ENCODE measurements around the gene ZNF558.
A peak's percentile ranks its signal among the peaks of the same experiment; 100 is the strongest.

The ZNF558 gene

DNA sequence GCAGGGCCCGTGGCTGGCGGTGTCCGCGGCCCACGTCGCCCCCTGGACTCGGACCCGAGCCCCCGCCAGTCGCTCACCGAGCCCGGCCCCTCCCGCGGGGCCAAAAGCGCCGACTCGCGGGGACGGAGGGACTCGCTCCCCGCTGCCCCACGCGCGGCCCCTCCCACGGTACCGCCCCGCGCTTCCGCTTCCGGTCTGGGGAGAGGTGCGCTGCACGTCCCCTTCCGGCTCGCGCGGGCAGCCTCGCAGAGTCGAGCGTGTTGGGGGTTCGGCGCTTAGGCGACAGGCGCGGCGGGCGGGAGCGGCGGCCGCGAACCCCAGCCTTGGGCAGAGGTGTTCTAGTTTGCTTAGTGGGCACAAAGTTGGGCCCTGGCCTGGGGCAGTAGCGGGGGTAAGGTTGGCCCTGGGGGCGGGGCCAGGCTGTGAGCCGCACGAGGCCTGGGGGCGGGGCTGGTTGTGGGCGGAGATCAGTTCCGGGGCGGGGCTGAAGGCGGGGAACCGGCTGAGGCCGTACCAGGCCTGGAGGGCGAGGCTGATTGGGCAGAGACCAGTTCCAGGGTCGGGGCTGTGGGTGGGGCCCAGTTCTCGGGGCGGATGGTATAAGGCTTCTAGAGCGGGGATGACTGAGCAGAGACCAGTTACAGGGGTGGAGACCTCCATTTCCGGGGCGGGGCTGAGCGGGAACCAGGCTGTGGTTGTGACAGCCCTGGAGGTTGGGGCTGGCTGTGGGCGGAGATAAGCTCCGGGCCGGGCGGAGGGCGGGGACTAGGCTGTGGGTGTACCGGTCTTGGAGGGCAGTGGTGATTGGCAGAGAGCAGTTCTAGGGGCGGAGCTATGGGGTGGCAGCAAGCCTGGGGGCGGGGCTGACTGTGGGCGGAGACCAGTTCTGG, at the start of gene ZNF558, which contains the start of gene MBD3L1:
Gene ZNF558 (minus strand): TSS at position 173 of the 890 bp plus-strand sequence. CDS start 9,645 bp downstream, outside the sequence.
Gene MBD3L1 (plus strand): TSS at position 246 of the 890 bp plus-strand sequence. CDS start 10,302 bp downstream, outside the sequence.
- peak within 1 kb of the TSS; percentile 80 for H3K27ac ChIP-seq (ENCODE audit: low read length)
- peak within 1 kb of the TSS; percentile 90 to 95 for H3K9ac ChIP-seq (ENCODE audit: low read length in 2 of 2)
- peaks cover 9% of the 10 kb centered on the region for H3K4me1 ChIP-seq (ENCODE audit: control insufficient read depth, insufficient read depth, low read length)
- H3K4me3 ChIP-seq (ENCODE audit: low read length in 2 of 2): peak within 1 kb of the TSS; percentile 83 to 91
- no peaks in the 10 kb centered on the region for H3K27me3 ChIP-seq (ENCODE audit: control insufficient read depth in 1 of 2, insufficient read depth in 2 of 2, low read length in 2 of 2)
- peaks cover 10 to 14% of the 10 kb centered on the region in 2 donors for H3K36me3 ChIP-seq (ENCODE audit: control insufficient read depth in 2 of 2, insufficient read depth in 2 of 2, low read length in 2 of 2)
- no peaks in the 10 kb centered on the region for H3K9me3 ChIP-seq (ENCODE audit: control insufficient read depth in 2 of 2, low read length in 2 of 2)

DNA sequence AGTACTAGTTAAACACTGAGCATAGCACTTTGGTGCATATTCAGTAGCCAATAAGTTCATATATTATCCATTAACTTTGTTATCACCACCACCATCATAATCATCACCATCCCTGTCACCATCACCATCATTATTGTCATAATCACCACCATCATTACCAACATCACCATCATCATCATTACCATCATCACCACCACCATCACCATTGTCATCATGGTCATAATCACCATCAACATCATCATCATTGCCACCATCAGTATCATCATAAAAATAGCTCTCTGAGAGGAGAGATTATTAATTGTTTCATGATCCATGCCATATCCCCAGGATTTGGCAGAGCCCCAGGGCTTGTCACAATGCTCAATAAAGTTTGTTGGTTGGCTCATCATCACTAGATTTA, 49.4 kb upstream of the ZNF558 start:
- no peak overlapping the region for H3K9ac ChIP-seq (ENCODE audit: low read length in 2 of 2)
- no peak overlapping the region for H3K4me3 ChIP-seq (ENCODE audit: low read length in 2 of 2)
- no peaks in the 10 kb centered on the region for H3K36me3 ChIP-seq (ENCODE audit: control insufficient read depth in 2 of 2, insufficient read depth in 2 of 2, low read length in 2 of 2)
- H3K9me3 ChIP-seq (ENCODE audit: control insufficient read depth in 2 of 2, low read length in 2 of 2): peaks cover 0 to 14% of the 10 kb centered on the region in 2 donors
- H3K4me1 ChIP-seq (ENCODE audit: control insufficient read depth, insufficient read depth, low read length): no peaks in the 10 kb centered on the region
- H3K27ac ChIP-seq (ENCODE audit: low read length): no peak overlapping the region
- H3K27me3 ChIP-seq (ENCODE audit: control insufficient read depth in 1 of 2, insufficient read depth in 2 of 2, low read length in 2 of 2): peaks cover 0 to 2% of the 10 kb centered on the region in 2 donors

- Histone ChIP-seq H3K4me3 (ENCODE audit: low read length in 2 of 2) (no peak overlapping the region), H3K9me3 (ENCODE audit: control insufficient read depth in 2 of 2, low read length in 2 of 2) (peaks cover 0 to 14% of the 10 kb centered on the region in 2 donors), H3K4me1 (ENCODE audit: control insufficient read depth, insufficient read depth, low read length) (no peaks in the 10 kb centered on the region), H3K36me3 (ENCODE audit: control insufficient read depth in 2 of 2, insufficient read depth in 2 of 2, low read length in 2 of 2) (no peaks in the 10 kb centered on the region), H3K27ac (ENCODE audit: low read length) (no peak overlapping the region), H3K9ac (ENCODE audit: low read length in 2 of 2) (no peak overlapping the region), H3K27me3 (ENCODE audit: control insufficient read depth in 1 of 2, insufficient read depth in 2 of 2, low read length in 2 of 2) (peaks cover 0 to 2% of the 10 kb centered on the region in 2 donors)
Observed at GRCh38 chr19:8880868-8881488, 48.9 kb upstream of the ZNF558 start.

DNA sequence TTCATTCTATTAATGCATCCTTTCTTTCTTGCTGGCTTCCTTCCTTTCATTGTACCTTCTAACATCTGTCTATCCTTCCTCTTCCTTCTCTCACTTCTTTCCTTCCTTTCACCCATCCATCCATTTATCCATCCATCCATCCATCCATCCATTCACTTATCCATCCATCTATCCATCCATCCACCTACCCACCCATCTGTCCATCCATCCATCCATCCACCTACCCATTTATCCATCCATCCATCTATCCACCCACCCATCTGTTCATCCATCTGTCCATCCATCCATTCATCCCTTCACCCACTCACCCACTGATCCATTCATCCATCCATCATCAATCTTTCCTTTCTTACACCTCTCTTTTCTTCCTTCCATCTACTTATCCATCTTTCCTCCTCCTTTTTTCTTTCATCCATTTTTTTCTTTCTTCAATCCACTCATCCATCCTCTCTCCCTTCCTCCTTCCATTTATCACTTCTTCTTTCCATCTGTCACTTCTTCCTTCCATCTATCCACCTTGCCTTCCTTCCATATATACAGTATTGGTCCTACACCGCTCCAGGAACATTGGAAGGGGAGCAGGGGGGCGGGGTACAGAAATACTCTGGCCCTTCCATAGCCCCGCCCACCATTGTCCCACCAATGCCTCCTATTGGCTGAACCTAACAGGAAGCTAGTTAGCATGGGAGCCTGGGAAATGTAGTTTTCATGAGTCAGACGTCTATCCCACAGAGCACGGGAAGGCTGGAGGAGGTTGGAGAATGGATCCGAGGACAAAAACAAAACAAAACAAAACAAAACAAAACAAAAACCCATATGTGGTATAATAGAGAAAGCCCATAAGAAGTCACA, 46.0 kb upstream of the ZNF558 start:
- Histone ChIP-seq H3K36me3 (ENCODE audit: control insufficient read depth in 2 of 2, insufficient read depth in 2 of 2, low read length in 2 of 2) (no peaks in the 10 kb centered on the region), H3K27ac (ENCODE audit: low read length) (no peak overlapping the region), H3K27me3 (ENCODE audit: control insufficient read depth in 1 of 2, insufficient read depth in 2 of 2, low read length in 2 of 2) (peaks cover 0 to 2% of the 10 kb centered on the region in 2 donors), H3K4me1 (ENCODE audit: control insufficient read depth, insufficient read depth, low read length) (no peaks in the 10 kb centered on the region), H3K9ac (ENCODE audit: low read length in 2 of 2) (no peak overlapping the region), H3K4me3 (ENCODE audit: low read length in 2 of 2) (no peak overlapping the region), H3K9me3 (ENCODE audit: control insufficient read depth in 2 of 2, low read length in 2 of 2) (peaks cover 0 to 4% of the 10 kb centered on the region in 2 donors)

- Histone ChIP-seq H3K36me3 (ENCODE audit: control insufficient read depth in 2 of 2, insufficient read depth in 2 of 2, low read length in 2 of 2) (no peaks in the 10 kb centered on the region), H3K9ac (ENCODE audit: low read length in 2 of 2) (no peak overlapping the region), H3K9me3 (ENCODE audit: control insufficient read depth in 2 of 2, low read length in 2 of 2) (peaks cover 2 to 4% of the 10 kb centered on the region in 2 donors), H3K4me1 (ENCODE audit: control insufficient read depth, insufficient read depth, low read length) (no peaks in the 10 kb centered on the region), H3K27me3 (ENCODE audit: control insufficient read depth in 1 of 2, insufficient read depth in 2 of 2, low read length in 2 of 2) (peaks cover 3 to 4% of the 10 kb centered on the region in 2 donors), H3K27ac (ENCODE audit: low read length) (no peak overlapping the region), H3K4me3 (ENCODE audit: low read length in 2 of 2) (no peak overlapping the region)
Observed at GRCh38 chr19:8866344-8866743, 34.2 kb upstream of the ZNF558 start.

- Histone ChIP-seq H3K27me3 (ENCODE audit: control insufficient read depth in 1 of 2, insufficient read depth in 2 of 2, low read length in 2 of 2) (peaks cover 3 to 13% of the 10 kb centered on the region in 2 donors), H3K4me1 (ENCODE audit: control insufficient read depth, insufficient read depth, low read length) (no peaks in the 10 kb centered on the region), H3K9ac (ENCODE audit: low read length in 2 of 2) (no peak overlapping the region)
Observed at GRCh38 chr19:8858260-8858659, 26.2 kb upstream of the ZNF558 start.

DNA sequence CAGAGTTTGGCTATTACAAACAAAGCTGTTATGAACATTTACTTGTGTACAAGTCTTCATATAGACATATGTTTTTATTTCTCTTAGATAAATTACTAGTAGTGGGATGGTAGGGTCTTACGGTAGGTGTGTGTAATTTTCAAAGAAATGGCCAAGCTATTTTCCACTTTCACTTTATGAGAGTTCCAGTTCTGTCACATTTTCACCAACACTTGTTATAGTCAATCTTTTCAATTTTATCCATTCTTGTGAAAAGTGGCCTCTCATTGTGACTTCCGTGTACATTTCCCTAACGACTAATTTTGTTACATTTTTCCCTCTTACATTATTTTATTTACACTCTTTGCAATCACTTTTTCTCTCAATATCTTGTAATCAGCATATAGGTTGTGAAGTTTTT, 18.4 kb upstream of the ZNF558 start:
- no peak overlapping the region for H3K9ac ChIP-seq (ENCODE audit: low read length in 2 of 2)
- no peak overlapping the region for H3K4me3 ChIP-seq (ENCODE audit: low read length in 2 of 2)
- H3K27ac ChIP-seq (ENCODE audit: low read length): no peak overlapping the region
- H3K9me3 ChIP-seq (ENCODE audit: control insufficient read depth in 2 of 2, low read length in 2 of 2): peaks cover 0 to 7% of the 10 kb centered on the region in 2 donors
- no peaks in the 10 kb centered on the region for H3K36me3 ChIP-seq (ENCODE audit: control insufficient read depth in 2 of 2, insufficient read depth in 2 of 2, low read length in 2 of 2)
- peaks cover 0 to 4% of the 10 kb centered on the region in 2 donors for H3K27me3 ChIP-seq (ENCODE audit: control insufficient read depth in 1 of 2, insufficient read depth in 2 of 2, low read length in 2 of 2)
- H3K4me1 ChIP-seq (ENCODE audit: control insufficient read depth, insufficient read depth, low read length): no peaks in the 10 kb centered on the region

More at GRCh38 chr19:8858260-8858659, 26.2 kb upstream of the ZNF558 start:
- Histone ChIP-seq H3K4me3 (ENCODE audit: low read length in 2 of 2) (no peak overlapping the region), H3K9me3 (ENCODE audit: control insufficient read depth in 2 of 2, low read length in 2 of 2) (no peaks in the 10 kb centered on the region), H3K27ac (ENCODE audit: low read length) (no peak overlapping the region), H3K36me3 (ENCODE audit: control insufficient read depth in 2 of 2, insufficient read depth in 2 of 2, low read length in 2 of 2) (no peaks in the 10 kb centered on the region)

GRCh38 chr19:8849232-8849631, 17.1 kb upstream of the ZNF558 start:
- peaks cover 0 to 2% of the 10 kb centered on the region in 2 donors for H3K27me3 ChIP-seq (ENCODE audit: control insufficient read depth in 1 of 2, insufficient read depth in 2 of 2, low read length in 2 of 2)
- H3K9ac ChIP-seq (ENCODE audit: low read length in 2 of 2): no peak overlapping the region
- H3K36me3 ChIP-seq (ENCODE audit: control insufficient read depth in 2 of 2, insufficient read depth in 2 of 2, low read length in 2 of 2): no peaks in the 10 kb centered on the region
- H3K9me3 ChIP-seq (ENCODE audit: control insufficient read depth in 2 of 2, low read length in 2 of 2): peaks cover 0 to 7% of the 10 kb centered on the region in 2 donors
- H3K4me3 ChIP-seq (ENCODE audit: low read length in 2 of 2): no peak overlapping the region
- H3K4me1 ChIP-seq (ENCODE audit: control insufficient read depth, insufficient read depth, low read length): no peaks in the 10 kb centered on the region
- H3K27ac ChIP-seq (ENCODE audit: low read length): no peak overlapping the region

- H3K4me3 ChIP-seq (ENCODE audit: low read length in 2 of 2): no peak overlapping the region
- H3K9me3 ChIP-seq (ENCODE audit: control insufficient read depth in 2 of 2, low read length in 2 of 2): peaks cover 0 to 7% of the 10 kb centered on the region in 2 donors
- H3K4me1 ChIP-seq (ENCODE audit: control insufficient read depth, insufficient read depth, low read length): no peaks in the 10 kb centered on the region
- H3K27me3 ChIP-seq (ENCODE audit: control insufficient read depth in 1 of 2, insufficient read depth in 2 of 2, low read length in 2 of 2): peaks cover 0 to 4% of the 10 kb centered on the region in 2 donors
- no peak overlapping the region for H3K27ac ChIP-seq (ENCODE audit: low read length)
- H3K9ac ChIP-seq (ENCODE audit: low read length in 2 of 2): no peak overlapping the region
- no peaks in the 10 kb centered on the region for H3K36me3 ChIP-seq (ENCODE audit: control insufficient read depth in 2 of 2, insufficient read depth in 2 of 2, low read length in 2 of 2)
Observed at GRCh38 chr19:8846819-8847218, 14.7 kb upstream of the ZNF558 start.

GRCh38 chr19:8840708-8841107, 8.6 kb upstream of the ZNF558 start:
- no peak overlapping the region for H3K4me3 ChIP-seq (ENCODE audit: low read length in 2 of 2)
- no peaks in the 10 kb centered on the region for H3K36me3 ChIP-seq (ENCODE audit: control insufficient read depth in 2 of 2, insufficient read depth in 2 of 2, low read length in 2 of 2)
- peaks cover 0 to 6% of the 10 kb centered on the region in 2 donors for H3K27me3 ChIP-seq (ENCODE audit: control insufficient read depth in 1 of 2, insufficient read depth in 2 of 2, low read length in 2 of 2)
- H3K9ac ChIP-seq (ENCODE audit: low read length in 2 of 2): no peak overlapping the region
- no peaks in the 10 kb centered on the region for H3K9me3 ChIP-seq (ENCODE audit: control insufficient read depth in 2 of 2, low read length in 2 of 2)
- no peaks in the 10 kb centered on the region for H3K4me1 ChIP-seq (ENCODE audit: control insufficient read depth, insufficient read depth, low read length)
- no peak overlapping the region for H3K27ac ChIP-seq (ENCODE audit: low read length)
